Stimulated activated CD8-positive, alpha-beta memory T cell treated with anti-CD3 and anti-CD28 coated beads, Interleukin-12 subunit alpha, Interleukin-12 subunit beta, amount 100 ng/mL, for 24 hours (primary cell): ENCODE data around the gene TMEM244.
"Not testable (repeated sequence)": the region's sequence is repeated elsewhere in the genome, so short reads cannot be mapped to it uniquely, and the experiment has no call there.

Source experiments
- DNase-seq: peaks from one replicate; pipeline ENCODE4 v3.0.0-alpha.2; 2020; ENCODE audit errors: extremely low read depth

TMEM244 gene, protein sequence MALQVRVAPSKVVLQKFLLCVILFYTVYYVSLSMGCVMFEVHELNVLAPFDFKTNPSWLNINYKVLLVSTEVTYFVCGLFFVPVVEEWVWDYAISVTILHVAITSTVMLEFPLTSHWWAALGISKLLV

DNA sequence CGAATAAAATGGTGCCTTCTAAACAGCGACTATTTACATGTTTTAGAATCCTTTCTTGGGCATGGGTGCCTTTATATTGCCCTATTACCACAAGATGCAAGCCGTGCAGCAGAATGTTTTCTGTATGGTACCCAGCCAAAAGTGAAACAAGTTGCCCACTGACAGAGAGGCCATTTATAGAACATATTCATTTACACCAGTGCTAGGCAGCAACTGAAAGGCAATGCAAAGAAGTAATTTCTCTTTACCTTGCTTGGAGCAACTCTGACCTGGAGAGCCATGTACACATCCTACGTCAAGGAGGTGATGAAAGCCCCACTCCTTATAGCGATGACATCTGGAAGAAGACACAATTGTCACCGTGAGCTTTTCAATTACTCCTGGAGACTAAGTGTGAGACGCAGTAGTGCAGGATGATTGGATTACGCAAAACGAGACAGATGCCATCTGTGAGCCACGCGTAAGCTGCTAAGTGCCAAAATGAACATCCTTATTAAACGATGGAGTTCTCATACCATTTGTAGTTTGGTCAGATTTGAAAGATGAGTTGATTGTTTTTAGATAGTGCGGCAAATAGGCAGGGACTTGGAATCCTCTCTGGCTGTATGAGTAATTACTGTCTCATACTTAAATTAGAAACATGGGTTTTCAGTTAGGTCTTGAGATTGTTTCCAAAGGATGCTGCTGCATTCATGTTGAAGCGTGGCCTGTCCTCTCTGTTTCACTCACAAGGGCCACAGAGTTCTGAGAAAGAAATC lies at the start of gene TMEM244:
Gene TMEM244, minus strand, starts transcription at position 408 of the 758 bp plus-strand sequence. Its CDS starts 127 bp downstream, at position 281.
- DNase-seq = no peak

DNA sequence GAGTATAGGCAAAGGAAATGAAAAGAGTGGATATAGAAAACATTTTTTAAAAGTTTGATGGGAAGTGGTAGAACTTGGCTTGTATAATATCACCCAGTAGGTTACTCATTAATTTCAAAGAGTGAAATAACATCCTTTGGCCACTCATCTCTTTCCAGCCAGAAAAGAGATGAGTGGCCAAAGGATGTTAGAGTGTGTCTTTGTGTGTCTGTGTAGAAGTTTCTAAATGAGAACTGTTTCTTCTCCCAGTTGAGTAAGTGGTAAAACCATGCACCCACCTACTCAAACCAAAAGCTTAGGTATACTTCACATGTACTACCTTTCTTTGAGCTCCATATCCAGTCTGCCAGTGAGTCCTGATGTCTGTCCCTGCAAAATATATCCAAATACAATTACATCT lies 47.7 kb upstream of the TMEM244 start:
- DNase-seq = no peak

DNA sequence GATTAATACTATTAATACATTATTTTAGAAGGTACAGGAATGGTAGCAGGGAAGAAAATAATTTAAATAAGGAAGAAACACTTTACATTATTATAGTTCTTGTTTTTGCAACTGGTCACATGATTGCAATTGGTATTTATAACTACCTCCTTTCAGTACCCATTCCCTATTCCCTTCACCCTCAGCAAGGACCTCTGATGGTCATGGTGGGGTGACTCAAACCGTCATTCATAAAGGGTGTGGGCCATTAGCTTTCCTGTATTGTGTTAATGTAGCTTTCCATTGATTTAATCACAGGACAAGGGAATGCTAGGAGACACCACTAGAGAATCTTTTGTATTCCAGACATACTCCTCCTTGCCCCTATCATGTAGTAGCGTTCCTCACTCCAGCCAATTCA lies 47.2 kb upstream of the TMEM244 start:
- no peak for DNase-seq

DNA sequence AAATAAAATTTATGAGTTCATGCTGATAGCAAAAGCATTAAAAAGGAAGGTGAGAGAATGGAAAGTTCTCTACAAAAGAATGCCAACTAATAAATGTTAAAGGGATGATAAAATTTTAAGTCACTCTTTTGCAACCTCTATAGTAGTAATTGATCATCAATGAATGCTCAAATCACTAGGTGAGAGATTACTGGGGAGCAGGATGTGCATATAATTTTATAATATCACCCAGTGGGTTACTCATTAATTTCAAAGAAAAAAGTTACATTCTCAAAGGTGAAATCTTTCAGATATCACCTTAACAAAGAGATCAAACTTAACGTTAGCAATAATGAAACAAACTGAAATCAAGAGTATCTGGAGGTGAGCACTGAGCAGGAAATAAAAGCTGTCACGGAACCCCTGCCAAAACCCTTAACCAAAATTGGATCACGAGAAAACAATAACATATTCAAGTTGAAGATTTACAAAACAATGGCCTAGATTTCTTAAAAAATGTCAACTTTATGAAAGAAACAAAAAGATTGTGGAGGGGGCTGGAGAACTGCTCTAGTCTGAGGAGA lies 45.5 kb upstream of the TMEM244 start:
- no peak for DNase-seq

DNA sequence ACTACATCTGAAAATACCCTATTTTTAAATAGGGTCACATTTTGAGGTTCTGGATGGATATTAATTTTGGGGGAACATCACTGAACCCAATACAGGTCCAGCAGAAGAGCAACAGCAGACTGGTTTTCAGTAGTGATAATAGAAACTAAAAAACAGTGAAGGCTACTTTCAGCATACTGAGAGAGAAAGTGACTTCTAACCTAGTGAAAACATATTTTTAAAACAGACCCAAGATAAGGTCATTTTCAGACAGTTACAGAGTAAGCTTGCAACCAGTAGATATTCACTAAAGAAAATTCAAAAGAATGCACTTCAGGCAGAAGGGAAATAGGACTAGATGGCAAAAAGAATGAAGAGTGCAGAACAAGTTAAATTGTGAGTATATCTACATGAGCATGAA lies 42.0 kb upstream of the TMEM244 start:
- DNase-seq = no peak

DNA sequence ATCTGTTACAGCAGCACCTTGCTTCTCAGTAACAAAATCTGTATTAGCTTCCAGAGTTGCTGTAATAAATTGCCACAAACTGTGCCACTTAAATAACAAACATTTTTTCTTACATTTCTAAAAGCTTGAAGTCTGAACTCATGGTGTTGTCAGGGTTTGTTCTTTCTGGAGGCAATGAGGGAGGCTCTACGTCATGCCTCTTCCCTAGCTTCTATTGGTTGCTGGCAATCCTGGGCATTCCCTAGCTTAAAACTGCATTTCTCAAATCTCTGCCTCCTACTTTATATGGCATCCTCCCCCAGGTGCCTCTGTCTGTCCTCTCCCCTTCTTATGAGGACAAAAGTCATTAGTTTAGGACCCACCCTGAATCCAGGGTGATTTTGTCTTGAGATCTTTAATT lies 41.6 kb upstream of the TMEM244 start:
- DNase-seq = no peak

DNA sequence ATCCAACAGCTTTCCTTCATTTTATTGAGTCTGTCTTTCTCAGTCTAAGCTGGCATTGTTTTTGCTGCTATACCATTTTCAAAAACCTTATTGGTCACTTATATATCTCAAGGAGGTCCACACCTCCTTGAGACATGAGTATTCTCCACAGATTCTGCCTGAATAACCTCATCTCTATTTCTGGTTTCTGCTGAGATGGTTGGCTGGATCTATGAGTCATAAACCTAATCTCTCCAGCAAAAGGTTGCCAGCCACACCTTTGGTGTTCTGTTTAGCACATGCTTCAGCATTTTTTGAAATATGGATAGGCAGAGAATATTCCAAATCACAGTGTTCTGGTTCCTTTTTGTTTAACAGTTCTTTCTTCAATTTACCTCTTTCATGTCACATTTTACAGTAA lies 40.8 kb upstream of the TMEM244 start:
- no peak for DNase-seq

DNA sequence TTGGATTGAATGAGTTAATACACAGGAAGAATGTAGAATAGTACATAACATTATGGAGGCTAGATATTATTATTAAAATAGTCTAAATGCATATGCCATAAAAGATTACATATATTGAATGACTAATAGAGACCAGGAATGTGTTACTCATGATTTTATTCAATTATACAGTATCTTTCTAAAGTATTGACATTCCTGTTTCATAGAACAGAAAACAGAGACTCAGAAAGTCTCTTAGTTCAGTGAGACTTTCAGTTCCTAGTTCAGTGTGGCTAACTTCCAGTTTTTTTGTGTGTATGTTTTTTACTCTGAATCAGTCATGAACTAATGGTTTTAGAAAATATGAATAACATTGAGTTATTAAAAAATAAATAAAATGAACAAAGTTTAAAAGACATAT lies 34.6 kb upstream of the TMEM244 start:
- no peak for DNase-seq

DNA sequence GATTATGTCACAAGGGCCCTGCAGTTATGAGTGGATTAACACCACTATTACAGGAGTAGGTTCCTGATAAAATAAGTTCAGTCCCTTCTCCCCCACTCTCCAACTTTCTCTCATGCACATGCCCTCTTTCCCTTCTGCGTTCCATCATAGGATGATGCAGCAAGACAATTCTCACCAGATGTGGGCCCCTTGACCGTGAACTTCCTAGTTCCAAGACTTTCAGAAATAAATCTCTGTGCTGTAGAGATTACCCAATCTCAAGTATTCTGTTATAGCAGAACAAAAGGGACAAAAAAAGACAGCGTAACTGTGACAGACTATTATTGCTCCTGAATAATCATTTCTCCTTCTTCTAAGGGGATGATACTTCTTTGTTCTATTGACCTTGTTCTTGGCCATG lies 33.8 kb upstream of the TMEM244 start:
- no peak for DNase-seq

DNA sequence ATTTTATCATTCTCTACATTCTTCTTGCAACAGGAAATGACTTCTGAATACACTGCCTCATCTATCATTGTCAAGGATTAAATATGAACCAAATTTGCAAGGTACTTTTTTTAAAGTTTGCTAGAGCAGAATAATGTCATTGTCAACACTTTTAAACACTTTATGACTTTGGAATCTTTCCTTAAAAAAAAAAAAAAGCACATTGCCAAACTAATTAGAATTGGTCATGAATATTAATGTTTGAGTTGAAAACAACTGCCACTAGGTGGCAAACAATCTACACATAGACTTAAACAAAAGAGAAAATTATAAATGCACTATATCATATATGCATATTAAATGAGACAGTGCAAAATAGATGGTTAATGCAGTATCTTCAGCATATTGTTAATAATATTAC lies 32.5 kb upstream of the TMEM244 start:
- no peak for DNase-seq

DNA sequence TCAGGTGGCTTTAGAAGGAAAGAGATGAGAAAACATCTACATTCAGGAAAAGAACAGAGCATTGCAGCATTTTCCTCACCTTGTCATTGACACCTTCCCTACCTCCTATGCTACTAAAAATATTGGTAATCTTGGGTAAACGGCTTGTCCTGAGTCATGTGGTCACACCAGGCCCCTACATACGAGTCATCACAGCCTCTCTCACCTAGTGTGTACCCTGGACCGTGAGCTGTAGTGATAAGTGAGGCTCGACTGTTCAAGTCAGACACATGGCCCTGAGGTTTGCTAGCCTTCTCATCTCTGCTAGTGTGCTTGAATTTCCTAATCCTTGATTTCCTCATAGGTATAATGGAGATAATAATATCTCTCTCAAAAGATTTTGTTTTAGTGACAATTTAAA lies 29.6 kb upstream of the TMEM244 start:
- no peak for DNase-seq

DNA sequence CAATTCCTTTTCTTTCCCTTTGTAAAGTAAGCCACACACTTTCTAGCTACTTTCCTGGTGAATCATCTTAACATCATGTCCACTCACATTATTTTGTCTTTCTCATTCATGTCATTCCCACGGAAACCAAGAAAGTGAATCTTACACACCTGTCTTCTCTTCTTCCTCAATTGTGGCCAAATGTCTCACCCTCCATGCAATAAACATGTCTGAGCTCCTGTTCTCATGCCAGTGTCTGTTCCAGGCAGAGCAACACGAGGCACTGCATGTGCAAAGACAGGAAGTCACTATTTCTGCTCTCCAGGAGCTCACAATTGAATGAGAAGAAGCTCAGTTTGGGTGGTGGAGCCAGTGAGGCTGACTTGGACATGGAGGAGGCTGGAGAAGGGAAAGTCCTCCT lies 29.0 kb upstream of the TMEM244 start:
- no peak for DNase-seq

DNA sequence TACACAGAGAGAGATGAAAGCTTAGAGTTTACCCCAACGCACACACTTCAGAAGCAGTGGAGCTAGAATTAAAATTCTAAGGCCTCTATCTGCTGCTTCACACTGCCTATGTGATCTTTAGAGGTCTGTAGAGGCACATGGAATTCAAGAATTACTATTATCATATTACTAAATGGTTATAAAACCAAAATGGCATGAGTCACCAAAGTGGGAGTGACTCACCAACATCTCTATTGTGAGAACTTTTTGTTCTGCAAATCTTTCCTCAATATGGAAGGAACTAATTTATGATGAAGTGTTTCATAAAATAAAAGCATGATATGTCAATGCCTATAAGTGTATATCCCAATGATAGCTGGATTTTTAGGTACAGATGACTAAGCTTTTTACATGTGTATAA lies 28.5 kb upstream of the TMEM244 start:
- no peak for DNase-seq

DNA sequence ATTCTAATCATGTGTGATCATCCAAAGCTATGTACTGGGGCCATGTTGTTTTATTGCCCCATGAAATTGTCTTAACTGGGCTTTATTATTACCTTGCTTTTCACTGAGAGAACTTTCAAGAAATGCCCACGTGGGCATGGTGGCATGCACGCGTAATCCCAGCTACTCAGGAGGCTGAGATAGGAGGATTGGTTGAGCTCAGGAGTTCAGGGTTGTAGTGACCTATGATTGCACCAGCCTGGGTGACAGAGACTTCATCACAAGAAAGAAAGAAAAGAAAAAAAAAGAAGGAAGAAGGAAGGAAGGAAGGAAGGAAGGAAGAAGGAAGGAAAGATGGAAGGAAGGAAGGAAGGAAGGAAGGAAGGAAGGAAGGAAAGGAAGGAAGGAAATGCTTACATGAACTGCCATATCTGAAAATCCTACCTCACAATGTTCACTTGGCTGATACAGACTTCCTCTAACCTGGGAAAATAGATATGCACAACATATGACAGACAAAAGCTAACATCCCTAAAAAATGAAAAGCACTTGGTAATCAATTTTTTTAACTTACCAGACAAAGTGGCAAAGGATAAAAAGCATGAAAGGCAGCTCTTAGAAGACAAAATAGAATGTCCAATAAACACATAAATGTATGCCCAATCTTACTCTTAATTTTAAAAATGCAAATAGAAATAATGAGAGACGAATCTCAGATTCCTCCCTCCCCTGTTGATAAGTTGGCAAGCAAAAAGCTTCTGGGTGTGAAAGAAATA lies 25.5 kb upstream of the TMEM244 start:
- no peak for DNase-seq

DNA sequence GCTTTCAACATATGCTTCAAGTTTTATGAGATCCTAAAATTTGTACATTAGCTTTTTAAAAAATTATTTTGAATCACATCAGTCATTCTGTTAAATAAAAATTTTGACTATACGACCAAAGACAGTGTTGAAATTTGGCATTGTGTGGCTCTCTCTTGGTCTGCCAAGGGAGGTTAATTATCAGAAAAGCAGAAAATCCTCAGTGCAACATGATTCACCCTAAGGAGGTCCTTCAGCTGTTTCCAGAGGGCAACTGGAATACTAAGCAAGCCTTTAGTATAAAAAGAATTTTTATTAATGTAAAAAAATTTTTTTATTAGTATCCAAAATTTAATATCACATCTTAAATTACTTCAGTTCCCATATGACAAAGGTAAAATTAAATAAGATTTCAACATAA lies 23.1 kb upstream of the TMEM244 start:
- DNase-seq = no peak

DNA sequence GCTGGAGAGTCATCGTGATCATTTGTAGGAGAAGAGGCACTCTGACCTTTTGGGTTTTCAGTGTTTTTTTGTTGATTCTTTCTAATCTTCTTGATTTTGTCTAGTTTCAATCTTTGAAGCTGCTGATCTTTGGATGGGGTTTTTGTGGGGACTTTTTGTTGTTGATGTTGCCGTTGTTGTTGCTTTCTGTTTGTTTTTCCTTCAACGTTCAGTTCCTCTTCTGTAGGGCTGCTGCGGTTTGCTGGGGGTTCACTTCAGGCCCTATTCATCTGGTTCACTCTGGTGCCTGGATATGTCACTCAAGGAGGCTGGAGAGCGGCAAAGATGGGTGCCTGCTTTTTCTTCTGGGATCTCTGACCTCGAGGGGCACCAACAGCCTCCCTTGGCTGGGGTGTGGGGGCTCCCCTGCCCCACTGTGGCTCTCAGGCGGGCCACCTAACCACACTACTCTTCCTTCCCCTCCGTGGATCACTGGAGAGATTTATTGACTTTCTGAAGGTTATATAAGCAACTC lies 21.5 kb upstream of the TMEM244 start:
- no peak for DNase-seq

DNA sequence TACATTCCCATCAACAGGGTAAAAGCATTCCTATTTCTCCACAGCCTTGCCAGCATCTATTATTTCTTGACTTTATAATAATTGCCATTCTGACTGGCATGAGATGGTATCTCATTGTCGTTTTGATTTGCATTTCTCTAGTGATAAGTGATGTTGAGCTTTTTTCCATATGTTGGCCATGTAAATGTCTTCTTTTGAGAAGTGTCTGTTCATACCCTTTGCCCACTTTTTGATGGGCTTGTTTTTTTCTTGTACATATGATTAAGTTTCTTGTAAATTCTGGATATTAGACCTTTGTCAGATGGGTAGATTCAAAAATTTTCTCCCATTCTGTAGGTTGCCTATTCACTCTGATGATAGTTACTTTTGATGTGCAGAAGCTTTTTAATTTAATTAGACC lies 16.8 kb upstream of the TMEM244 start:
- not testable (repeated sequence) for DNase-seq

DNA sequence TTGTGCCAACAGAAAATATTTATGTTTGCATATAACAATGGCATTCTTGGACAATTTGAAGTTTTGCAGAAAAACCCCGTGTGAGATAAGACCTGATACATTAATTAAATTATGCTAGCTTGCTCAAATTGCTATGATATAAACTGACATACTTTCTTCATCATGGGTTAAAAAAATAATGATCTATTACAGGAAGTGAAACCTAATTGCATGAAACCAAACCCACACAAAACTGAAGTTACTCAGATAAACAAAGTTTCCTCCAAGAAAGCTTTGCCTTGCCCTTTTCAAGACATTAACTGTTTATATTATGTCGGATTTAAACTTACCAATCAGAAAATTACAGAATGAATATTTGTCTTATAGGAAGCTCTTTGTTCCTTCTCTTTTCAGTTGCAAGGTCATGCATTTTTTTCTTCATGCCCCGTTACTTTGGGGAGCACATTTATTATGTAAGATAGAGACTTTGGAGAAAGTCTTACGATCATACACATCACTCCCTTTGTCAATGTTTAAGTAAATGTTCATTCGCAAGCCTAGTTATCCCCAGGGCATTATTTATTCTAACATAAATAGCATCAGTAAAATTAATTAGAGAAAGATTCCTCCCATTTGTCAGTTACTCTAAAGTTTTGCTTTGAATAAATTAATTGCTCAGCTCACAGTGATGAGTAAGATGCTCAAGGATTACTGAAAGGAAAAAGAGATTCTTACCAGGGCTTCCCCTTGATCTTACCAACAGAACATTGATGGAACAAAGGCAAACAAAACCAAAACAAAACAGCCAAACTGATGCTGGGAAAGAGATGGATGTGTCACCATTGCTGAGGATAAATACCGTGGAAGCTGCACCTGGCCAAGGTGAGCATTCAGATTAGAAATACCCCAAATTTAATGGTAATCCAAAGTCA lies 14.8 kb upstream of the TMEM244 start:
- no peak for DNase-seq

DNA sequence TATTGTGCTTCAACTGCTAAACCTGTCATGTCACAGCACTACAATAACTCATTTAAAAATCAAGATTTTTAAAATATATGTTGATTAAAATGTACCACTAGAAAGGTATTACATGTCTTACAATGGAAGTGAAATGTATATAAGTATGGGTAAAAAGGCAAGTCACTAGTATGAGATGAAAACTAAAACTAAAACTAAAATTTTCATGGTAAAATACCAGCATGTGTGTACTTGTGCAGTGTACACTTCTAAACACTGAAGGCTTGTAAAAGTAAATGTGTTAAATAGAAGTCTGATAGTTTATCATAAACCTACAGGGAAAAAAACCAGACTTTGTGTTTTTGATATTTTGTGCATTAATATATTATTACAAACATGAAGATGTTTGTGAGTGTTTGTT lies 13.7 kb upstream of the TMEM244 start:
- no peak for DNase-seq

DNA sequence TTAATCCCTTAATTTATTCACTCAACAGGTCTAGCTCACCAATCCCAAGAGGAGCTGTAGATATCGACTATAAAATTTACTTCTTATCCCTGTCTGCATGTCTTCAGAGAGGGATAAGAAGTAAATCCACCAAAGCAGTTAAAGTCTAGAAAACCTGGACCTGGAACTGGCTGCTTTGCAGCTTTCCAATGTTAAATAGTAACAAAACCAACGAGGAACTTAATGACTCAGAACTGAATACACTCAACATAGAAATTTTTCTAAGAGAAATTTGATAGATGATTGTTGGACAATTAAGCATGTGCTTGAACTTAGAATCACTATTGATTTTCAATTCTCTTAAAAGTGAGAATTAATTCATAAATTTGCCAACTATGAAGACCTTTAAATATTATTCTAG lies 11.5 kb upstream of the TMEM244 start:
- DNase-seq = no peak

DNA sequence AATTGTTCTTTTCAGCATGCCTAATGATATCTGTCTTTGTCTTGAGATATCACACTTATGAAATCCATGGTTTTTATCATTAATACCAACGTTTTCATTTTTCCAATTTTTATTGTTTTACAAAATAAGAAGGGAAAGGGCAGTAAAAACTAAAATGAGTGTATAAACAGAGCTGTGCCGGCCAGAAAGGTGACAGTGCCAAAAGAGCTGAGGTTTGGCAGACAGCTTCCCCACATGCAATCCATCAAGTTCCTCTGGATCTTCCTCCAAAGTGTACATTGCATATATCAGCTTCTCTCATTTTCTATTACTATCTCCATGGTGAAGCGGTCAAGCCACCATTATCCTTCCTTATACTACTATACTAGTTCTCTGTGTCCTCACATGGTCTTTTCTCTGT lies 10.1 kb upstream of the TMEM244 start:
- no peak for DNase-seq

DNA sequence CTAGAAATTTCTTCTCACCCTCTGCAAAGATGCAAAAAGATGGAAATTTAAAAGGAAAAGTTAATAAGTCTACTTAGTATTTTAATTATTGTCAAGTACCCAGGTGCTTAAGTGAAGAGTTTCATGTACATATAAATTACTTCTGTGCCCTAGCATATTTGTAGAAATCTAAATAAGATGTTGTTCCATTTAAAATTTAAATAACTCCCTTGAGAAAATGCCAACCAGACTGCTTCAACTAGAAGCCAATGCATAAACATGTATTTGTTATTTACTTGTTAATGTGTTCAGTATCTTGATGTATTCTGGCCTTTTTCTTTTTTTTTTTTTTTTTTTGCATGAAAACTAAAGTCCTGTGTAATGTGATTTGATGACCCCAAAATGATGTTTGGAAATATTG lies 6.3 kb upstream of the TMEM244 start:
- no peak for DNase-seq
